GM18505 (cell line): ENCODE results near the gene TRIM4.
A peak's percentile ranks its signal among the peaks of the same experiment; 100 is the strongest.

Experiments used
- ATAC-seq: cut with Tn5 transposase; IDR thresholded peaks from one replicate; pipeline ENCODE4 v1.9.1; 2021; ENCODE audit not compliant: unreplicated experiment
- POLR2A ChIP-seq: IDR thresholded peaks from 4 replicates; pipeline ENCODE4 v1.6.1; 2011; ENCODE audit warnings: borderline replicate concordance; ENCODE audit not compliant: insufficient read depth, insufficient read length; ENCODE audit errors: extremely low read depth

TRIM4 gene

GRCh38 chr7:99930376-99930775, 11.0 kb upstream of the TRIM4 start:
- no peak for ATAC-seq
- TF ChIP-seq POLR2A: no peak

- no peak for TF ChIP-seq POLR2A
- ATAC-seq: no peak
Measured at GRCh38 chr7:99929730-99930053, 10.4 kb upstream of the TRIM4 start.

GRCh38 chr7:99928994-99929729, 9.8 kb upstream of the TRIM4 start, which contains the start of gene GJC3:
Gene GJC3, minus strand, starts transcription at chr7:99929620. Its CDS starts 0 bp downstream, at chr7:99929620.
- ATAC-seq: no peak
- TF ChIP-seq POLR2A: no peak

- TF ChIP-seq POLR2A: no peak
- ATAC-seq: no peak
Measured at GRCh38 chr7:99928188-99928587, 8.9 kb upstream of the TRIM4 start.

GRCh38 chr7:99927536-99927935, 8.2 kb upstream of the TRIM4 start:
- no peak for TF ChIP-seq POLR2A
- ATAC-seq: no peak

- ATAC-seq: no peak
- TF ChIP-seq POLR2A: no peak
Measured at GRCh38 chr7:99926321-99926720, 7.0 kb upstream of the TRIM4 start.

- ATAC-seq: no peak
- TF ChIP-seq POLR2A: no peak
Measured at GRCh38 chr7:99923200-99923599, 3.9 kb upstream of the TRIM4 start.

- TF ChIP-seq POLR2A: no peak
- ATAC-seq: no peak
Measured at GRCh38 chr7:99920149-99920548, 819 bp upstream of the TRIM4 start.

GRCh38 chr7:99919814-99920112, 433 bp upstream of the TRIM4 start:
- TF ChIP-seq POLR2A: no peak
- peak; percentile 25 for ATAC-seq

GRCh38 chr7:99910976-99911375, 8.4 kb downstream of the TRIM4 start:
- ATAC-seq: no peak
- no peak for TF ChIP-seq POLR2A

GRCh38 chr7:99901581-99901980, 17.7 kb downstream of the TRIM4 start:
- ATAC-seq: no peak
- TF ChIP-seq POLR2A: no peak

- no peak for ATAC-seq
- no peak for TF ChIP-seq POLR2A
Measured at GRCh38 chr7:99899830-99900519, 19.4 kb downstream of the TRIM4 start.

GRCh38 chr7:99898836-99899235, 20.5 kb downstream of the TRIM4 start:
- no peak for TF ChIP-seq POLR2A
- ATAC-seq: no peak

- no peak for ATAC-seq
- TF ChIP-seq POLR2A: no peak
Measured at GRCh38 chr7:99898023-99898357, 21.3 kb downstream of the TRIM4 start.
